SU-DHL-6 (cell line): ENCODE results near the gene HOXB3.

Experiments used
- EZH2phosphoT487 ChIP-seq: fragments of 200-600 bp; sonication (generic), shearing (Covaris generic); conservative IDR thresholded peaks from 2 replicates; pipeline ENCODE4 v1.6.1; 2018; ENCODE audit warnings: mild to moderate bottlenecking, antibody characterized with exemption, low read length, moderate library complexity, mixed read lengths
- TF ChIP-seq, protein P1 (sequence below): fragments of 200-600 bp; sonication (generic); IDR thresholded peaks from one replicate; pipeline ENCODE4 v1.5.1; 2017; ENCODE audit warnings: antibody characterized with exemption, mild to moderate bottlenecking, low read length, moderate library complexity; ENCODE audit not compliant: insufficient read depth, poor library complexity, severe bottlenecking

- TF ChIP-seq, protein P1, sequence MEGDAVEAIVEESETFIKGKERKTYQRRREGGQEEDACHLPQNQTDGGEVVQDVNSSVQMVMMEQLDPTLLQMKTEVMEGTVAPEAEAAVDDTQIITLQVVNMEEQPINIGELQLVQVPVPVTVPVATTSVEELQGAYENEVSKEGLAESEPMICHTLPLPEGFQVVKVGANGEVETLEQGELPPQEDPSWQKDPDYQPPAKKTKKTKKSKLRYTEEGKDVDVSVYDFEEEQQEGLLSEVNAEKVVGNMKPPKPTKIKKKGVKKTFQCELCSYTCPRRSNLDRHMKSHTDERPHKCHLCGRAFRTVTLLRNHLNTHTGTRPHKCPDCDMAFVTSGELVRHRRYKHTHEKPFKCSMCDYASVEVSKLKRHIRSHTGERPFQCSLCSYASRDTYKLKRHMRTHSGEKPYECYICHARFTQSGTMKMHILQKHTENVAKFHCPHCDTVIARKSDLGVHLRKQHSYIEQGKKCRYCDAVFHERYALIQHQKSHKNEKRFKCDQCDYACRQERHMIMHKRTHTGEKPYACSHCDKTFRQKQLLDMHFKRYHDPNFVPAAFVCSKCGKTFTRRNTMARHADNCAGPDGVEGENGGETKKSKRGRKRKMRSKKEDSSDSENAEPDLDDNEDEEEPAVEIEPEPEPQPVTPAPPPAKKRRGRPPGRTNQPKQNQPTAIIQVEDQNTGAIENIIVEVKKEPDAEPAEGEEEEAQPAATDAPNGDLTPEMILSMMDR, result no peak
- TF ChIP-seq EZH2phosphoT487, result no peak
These were observed 11.1 kb upstream of the HOXB3 start for GRCh38 chr17:48601207-48601538.
